Activated effector memory CD4-positive, alpha-beta T cell treated with Interleukin-2 at 50 U/mL for 16 hours (primary cell): ENCODE results near the gene SOX1.

Experiments used
- DNase-seq: peaks from one replicate; pipeline ENCODE4 v3.0.0-alpha.2; 2020

Gene SOX1

DNA sequence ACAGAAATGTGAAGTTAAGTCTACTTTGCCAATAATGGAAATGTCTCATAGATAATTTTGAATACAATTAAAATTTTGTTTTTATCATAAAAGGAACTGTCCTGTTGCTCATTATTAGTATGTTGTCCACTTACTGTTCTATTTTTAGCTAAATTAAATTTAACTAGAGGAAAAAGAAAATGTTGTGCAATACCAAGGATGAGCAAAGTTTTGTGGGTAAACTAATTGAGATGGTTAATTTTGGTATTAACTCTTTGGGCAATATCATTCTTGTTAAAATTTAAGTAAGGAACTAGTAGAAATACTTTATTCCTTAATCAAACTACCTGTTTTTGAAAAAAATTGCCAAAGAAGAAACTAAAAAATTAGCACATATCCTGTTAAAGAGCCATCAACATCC lies 43.5 kb downstream of the SOX1 start:
- no peak for DNase-seq

DNA sequence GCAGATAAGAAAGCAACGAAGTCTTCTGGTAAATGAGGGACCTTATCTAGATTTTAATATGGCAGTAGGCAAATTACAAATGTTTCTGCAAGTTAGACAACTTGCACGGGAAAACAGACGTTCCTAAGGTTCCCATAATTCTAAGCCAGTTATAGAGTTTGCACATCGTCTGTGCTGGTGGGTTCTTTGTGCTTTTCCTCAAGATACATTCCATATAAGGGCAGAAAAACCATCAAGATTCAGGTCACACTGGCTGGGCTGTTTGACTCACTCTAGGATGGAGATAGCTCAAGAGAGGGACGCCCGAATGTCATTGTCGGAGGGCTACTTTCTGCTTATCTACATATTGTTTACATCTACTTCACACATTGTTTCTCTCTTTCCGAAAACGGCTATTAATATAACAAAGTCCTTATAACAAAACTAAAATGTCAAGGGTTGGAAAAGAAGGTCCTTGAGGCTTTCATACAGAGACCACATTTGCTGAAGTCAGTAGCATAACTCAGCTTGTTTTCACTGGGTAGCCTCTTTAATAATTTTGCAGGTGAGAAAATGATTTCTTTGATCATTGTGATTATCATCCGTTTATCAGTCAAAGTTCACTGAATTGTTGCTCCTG lies 44.4 kb downstream of the SOX1 start:
- DNase-seq, result no peak

DNA sequence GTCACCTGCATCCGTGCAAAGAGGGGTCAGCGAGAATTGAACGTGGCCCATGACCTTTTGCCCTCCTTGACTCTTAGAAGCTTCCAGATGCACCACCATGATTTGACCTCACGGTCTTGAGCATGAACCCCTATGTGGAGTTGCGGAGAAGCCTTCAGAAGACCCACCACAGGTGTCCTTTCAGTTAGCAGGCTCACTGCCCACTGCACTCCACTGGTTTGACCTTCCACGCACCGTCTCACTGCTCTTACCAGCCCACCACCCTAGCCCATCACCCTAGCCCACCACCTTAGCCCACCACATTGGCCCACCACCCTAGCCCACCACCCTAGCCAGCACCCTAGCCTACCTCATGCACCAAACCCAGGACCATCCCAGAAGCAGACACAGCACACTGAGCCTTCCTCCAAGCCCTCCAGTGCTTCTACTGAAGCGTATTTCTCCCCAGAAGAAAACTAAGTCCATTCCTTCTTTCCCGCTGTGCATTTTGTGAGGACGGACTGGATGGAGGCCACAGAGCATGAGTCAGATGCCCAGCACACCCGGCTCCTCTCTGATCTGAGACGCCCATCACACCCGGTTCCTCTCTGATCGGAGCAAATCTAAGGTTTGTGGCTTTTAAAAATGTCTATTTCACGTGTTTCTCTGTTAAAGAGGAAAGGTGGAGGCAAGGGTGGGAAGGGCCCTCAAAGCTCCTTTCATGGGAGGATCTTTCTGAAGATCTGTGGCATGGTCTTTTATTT lies 45.8 kb downstream of the SOX1 start:
- no peak for DNase-seq

DNA sequence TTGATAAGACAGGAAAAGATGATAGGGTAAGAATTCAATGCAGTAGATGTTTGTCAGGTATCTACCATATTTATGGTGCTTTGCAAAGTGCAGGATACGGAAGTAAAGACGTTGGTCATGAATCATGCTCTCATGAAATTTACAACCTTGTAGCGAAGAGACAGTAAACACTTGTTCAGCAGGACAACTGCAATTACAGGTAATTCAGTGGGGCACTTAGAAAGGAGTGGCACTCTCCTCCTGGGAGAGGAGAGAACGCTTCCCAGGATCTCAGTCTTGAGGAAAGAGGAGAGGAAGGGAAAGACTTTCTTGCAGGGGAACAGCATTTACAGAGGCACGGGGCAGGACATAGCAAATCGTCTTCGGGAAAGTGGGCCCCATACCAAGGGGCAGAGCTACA lies 46.4 kb downstream of the SOX1 start:
- no peak for DNase-seq

DNA sequence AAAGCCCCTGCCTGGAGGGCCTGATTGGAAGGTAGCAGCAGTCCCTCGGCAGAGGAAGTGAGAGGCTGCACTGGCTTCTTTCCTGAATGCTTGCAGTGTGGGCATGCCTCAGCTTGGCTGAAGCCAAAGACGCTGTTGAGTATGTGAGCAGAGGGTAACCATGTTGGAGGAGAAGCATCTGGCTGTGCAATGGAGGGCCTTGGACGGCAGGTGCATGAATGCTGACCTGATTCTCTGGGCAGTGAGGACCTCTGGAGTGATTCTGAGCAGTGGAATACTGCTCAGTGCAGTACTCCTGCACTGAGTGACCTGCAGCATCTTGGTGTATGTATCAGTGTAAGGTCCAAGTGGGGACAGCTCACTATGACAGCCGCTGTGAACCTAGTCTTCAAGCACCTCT lies 46.9 kb downstream of the SOX1 start:
- no peak for DNase-seq

DNA sequence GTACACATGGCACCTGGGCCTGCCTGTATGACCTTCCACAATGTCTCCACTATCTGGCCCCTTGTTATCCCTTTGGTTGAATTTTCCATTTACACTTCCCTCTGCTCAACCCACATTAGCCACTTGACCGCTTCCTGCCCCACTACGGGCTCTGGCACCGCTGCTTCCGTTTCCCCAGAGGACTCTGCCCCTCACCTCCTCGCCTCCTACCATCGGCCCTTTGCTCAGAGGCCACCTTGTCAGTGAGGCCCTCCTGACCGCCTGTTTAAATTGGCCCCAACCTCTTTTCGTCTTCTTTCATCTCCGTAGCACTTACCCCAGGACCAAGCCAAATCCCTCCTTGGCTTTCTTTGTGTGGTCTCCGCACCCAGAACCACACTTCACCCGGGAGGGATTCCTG lies 47.4 kb downstream of the SOX1 start:
- DNase-seq, result no peak

DNA sequence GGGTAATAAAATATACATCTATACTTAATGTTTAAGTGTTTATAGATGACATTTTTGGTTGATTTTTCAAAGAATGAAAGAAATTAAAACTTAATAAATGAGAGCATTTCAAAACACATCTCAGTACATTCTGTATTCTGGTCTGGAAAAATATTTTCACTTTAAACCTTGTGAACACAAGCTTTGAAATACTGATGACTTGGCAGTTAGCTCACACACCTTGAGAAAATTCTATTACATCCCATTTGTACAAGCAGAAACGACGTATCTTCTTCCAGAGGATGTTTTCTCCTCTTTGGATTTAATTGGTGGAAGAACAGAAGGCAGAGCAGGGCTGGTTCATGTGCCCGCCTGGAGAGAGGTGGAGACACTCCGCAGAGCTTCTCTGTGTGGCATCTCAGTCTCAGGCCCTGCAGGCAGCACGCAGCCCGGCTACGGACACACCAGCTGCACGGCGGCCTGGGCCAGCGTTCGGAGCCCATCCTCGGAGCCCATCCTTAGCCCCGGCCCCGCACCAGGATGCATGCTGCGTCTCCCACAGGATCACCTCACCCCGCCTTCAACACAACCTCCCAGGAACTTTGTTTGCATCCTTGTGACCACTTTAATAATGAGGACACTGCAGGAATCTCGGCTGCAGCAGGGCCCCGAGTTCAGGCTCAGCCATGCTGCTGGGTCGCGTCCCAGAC lies 48.6 kb downstream of the SOX1 start:
- DNase-seq, result no peak

DNA sequence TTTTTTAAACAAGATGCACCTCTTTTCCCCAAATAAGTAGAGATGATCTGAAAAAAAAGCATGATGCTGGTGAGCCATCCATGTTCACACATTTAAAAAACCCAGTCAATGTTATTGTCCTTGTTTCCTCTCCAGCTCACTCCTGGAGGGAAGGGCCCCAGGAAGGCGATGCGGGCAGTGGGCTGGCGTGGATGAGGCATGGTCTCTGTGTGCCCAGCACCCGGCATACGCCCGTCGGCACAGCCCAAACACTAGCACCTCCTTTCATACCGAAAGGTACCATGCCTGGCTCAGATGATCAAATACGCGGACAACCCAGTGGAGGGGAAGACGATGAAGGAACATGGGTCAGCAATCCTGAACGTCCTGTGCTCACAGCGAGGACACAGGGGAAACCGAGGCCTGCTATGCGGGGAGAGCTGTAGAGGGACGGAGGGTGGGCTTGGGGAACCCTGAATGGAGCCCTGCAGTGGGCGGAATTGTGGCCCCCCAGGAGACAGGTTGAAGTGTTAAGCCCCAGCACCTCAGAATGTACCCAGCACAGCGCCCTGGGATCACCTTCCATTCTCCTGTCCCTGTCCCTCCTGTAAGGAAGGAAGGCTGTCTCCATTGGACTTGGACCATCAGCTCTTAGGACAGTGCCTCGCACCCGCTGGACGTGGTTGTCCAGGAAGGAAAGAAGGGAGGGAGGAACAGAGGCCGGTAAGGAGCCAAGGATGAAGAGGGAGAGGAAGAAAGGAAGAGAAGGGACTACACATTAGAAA lies 49.4 kb downstream of the SOX1 start:
- no peak for DNase-seq

DNA sequence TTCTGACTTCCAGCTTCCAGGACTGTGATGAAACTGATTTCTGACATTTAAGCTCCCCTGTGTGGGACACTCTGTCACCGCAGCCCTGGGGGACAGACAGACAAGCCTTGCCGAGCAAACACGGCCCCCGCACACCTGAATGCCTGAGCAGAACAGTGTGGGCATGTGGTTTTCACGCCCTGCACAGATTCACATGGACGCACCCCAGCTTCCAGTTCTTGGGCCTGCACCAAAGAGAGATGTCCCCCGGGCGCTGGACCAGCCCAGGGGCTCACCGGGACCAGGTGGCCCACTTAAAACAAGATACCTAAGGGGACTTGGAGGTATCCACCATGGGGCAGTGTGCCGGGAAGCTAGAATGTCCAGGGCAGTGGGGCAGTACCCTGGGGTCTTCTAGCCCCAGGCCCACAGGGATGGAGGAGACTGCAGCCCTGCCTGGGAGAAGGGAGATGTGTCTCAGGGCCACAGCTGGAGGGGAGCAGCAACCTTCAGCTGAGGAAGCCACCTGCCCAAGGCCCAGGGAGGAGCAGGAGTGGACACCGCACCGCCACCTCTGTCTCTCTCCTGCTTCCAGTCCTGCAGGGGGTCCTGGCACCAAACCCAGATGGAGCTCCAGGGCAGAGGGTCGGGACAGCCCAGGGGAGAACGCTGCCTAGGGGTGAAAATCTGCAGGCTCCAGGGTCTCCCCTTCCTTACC lies 50.5 kb downstream of the SOX1 start:
- no peak for DNase-seq

DNA sequence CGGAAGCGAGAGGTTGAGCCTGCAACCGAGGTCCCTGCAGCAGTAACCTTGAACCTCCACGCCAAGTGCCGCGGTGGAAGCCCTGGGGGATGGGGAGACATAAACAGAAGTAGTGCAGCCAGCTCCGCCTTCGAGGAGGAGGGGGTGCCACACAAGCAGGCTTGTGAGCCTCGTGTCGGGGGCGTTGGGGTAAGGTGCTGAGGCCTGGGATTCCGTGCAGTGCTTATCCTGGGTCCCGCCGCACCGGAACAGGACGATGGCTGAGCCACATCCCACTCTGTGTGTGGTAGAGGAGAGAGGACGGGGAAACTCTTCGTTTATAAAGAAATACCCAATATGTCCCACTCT lies 51.0 kb downstream of the SOX1 start:
- no peak for DNase-seq

DNA sequence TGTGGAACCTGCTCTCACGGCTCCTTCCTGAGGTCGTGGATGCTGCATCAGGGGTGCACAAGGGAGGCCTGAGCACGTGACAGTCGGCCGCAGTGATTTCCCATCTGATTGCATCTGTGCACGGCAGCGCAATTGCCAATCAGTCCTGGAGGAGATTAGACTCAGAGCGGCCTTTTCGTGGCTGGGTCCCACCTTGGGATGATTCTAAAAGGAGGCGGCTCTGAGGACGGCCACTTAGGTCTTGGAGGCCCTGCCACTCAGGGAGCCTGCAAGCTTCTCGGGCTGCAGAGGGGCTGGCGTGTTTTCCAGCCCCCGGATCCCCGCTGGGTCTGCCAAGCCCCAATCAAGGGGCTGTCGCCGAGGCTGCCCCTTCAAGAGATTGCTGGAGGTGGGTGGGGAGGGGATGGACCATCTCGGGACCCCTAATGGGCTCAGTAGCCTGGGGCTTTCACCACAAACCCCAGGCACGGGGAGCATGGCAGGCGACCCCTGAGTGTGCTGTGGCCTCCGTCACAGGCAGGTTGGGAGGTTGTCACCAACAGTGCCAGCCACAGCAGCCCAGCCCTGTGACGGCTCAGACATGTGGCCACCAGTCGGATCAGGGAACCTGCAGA lies 51.6 kb downstream of the SOX1 start:
- DNase-seq, result no peak

DNA sequence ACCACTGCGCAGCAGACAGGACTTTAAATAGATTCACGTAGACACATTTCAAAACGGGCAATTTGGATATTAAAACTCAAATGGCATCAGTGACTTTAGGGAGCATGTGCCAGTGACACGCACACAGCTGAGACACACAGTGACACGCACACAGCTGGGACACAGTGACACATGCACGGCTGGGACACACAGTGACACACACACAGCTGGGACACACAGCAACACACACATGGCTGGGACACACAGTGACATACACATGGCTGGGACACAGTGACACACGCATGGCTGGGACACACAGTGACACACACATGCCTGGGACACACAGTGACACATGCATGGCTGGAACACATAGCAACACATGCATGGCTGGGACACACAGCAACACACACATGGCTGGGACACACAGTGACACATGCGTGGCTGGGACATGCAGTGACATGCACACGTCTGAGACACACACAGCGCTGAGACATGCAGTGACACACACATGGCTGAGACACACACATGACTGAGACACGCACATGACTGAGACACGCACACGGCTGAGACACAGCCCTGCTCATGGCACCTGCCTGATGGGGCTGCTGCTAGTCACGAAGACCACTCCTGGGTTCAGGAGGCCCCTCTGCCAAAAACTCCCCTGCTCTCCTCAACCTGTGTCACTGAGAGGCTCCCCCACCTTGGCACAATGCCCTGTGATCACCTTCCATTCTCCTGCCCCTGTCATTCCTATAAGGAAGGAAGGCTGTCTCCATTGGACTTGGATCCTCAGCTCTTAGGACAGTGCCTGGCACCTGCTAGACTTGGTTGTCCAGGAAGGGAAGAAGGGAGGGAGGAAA lies 52.5 kb downstream of the SOX1 start:
- no peak for DNase-seq

DNA sequence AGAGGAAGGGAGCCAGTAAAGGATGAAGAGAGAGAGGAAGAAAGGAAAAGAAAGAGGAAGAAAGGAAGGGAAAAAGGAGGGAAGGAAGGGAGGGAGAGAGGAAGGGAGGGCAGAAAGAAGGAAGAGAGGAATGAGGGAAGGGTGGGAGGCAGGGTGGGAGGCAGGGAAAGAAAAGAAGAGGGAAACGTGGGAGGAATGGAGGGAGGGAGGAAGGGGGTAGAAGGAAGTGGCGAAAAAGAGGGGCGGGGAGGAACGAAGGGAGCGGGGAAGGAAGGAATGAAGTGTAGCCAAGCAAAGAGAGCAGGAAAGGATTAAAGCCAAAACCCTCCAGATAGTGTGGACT lies 53.1 kb downstream of the SOX1 start:
- no peak for DNase-seq
